ENCODE measurements around the gene FXYD6. TPM values are rescaled to one million over a fixed set of nuclear protein-coding genes. Genes with fewer than 3 reads are reported as not detected.
A peak's percentile ranks its signal among the peaks of the same experiment; 100 is the strongest.
"Not testable (repeated sequence)": the region's sequence is repeated elsewhere in the genome, so short reads cannot be mapped to it uniquely, and the experiment has no call there.

FXYD6 gene
- total RNA-seq (ENCODE audit: low replicate concordance): 95.6 and 123 TPM in 2 replicates

- Histone ChIP-seq H3K36me3 (no peaks in the 10 kb centered on the region), H3K4me1 (peaks cover 43% of the 10 kb centered on the region), H2AFZ (replicated peaks) (peak within 1 kb of the TSS; percentile 74), H3K4me3 (peak within 1 kb of the TSS; percentile 72), H3K79me2 (ENCODE audit: low read depth) (peaks cover 48% of the 10 kb centered on the region), H4K20me1 (ENCODE audit: low read depth) (peaks cover 34% of the 10 kb centered on the region), H3K4me2 (peak within 1 kb of the TSS; percentile 89), H3K27me3 (peaks cover 21% of the 10 kb centered on the region), H3K9ac (no peak within 1 kb of the TSS), H3K27ac (no peak within 1 kb of the TSS), H3F3A (ENCODE audit: low read depth) (peaks cover 32% of the 10 kb centered on the region), H3K9me3 (ENCODE audit: low read depth) (no peaks in the 10 kb centered on the region)
- peak within 1 kb of the TSS; percentile 64 for H3K27ac Mint-ChIP-seq
- peak; percentile 92 for DNase-seq (ENCODE audit: low spot score)
- peaks cover 2% of the 10 kb centered on the region for H3K36me3 Mint-ChIP-seq
- H3K4me3 Mint-ChIP-seq: peak within 1 kb of the TSS; percentile 99
- H3K9me3 Mint-ChIP-seq: no peaks in the 10 kb centered on the region
- TF ChIP-seq CTCF (IDR thresholded peaks at IDR 0.05): no peak
- TF ChIP-seq EZH2 (IDR thresholded peaks at IDR 0.05): peak; percentile 40
- TF ChIP-seq EZH2phosphoT487 (IDR thresholded peaks at IDR 0.05): no peak
- peaks cover 17% of the 10 kb centered on the region for H3K27me3 Mint-ChIP-seq (ENCODE audit: insufficient read depth, low read depth)
- H3K4me1 Mint-ChIP-seq: peaks cover 46% of the 10 kb centered on the region
Measured at GRCh38 chr11:117876341-117877119, at the start of gene FXYD6. FXYD6 (minus strand) TSS chr11:117876658; CDS start chr11:117842776, 33,882 bp downstream.

GRCh38 chr11:117926166-117926565 is 49.7 kb upstream of the FXYD6 start:
- not testable (repeated sequence) for H3K27ac Mint-ChIP-seq; H4K20me1 ChIP-seq (ENCODE audit: low read depth); H3F3A ChIP-seq (ENCODE audit: low read depth); H3K9ac ChIP-seq; H3K27me3 Mint-ChIP-seq (ENCODE audit: insufficient read depth, low read depth); H3K9me3 Mint-ChIP-seq; H3K79me2 ChIP-seq (ENCODE audit: low read depth); H3K27me3 ChIP-seq; H3K4me2 ChIP-seq; H3K9me3 ChIP-seq (ENCODE audit: low read depth); H3K36me3 Mint-ChIP-seq; H3K36me3 ChIP-seq; H3K4me3 Mint-ChIP-seq; H2AFZ ChIP-seq (replicated peaks); H3K4me1 ChIP-seq; H3K27ac ChIP-seq; H3K4me3 ChIP-seq; DNase-seq (ENCODE audit: low spot score)
- H3K4me1 Mint-ChIP-seq: peaks cover 24% of the 10 kb centered on the region

- Mint-ChIP-seq H3K36me3 (no peaks in the 10 kb centered on the region), H3K4me3 (no peak overlapping the region), H3K27ac (peak overlapping the region; percentile 38), H3K27me3 (ENCODE audit: insufficient read depth, low read depth) (peaks cover 7% of the 10 kb centered on the region), H3K9me3 (no peaks in the 10 kb centered on the region), H3K4me1 (peaks cover 19% of the 10 kb centered on the region)
- H3K27ac ChIP-seq: no peak overlapping the region
- H2AFZ ChIP-seq (replicated peaks): no peak overlapping the region
- no peaks in the 10 kb centered on the region for H3K27me3 ChIP-seq
- no peaks in the 10 kb centered on the region for H3K36me3 ChIP-seq
- H3K4me3 ChIP-seq: no peak overlapping the region
- TF ChIP-seq EZH2 (IDR thresholded peaks at IDR 0.05): no peak
- TF ChIP-seq EZH2phosphoT487 (IDR thresholded peaks at IDR 0.05): no peak
- TF ChIP-seq CTCF (IDR thresholded peaks at IDR 0.05): no peak
- no peak overlapping the region for H3K4me2 ChIP-seq
- no peak overlapping the region for H3K9ac ChIP-seq
- no peaks in the 10 kb centered on the region for H3K9me3 ChIP-seq (ENCODE audit: low read depth)
- H3K4me1 ChIP-seq: no peaks in the 10 kb centered on the region
- H3K79me2 ChIP-seq (ENCODE audit: low read depth): no peaks in the 10 kb centered on the region
- no peaks in the 10 kb centered on the region for H4K20me1 ChIP-seq (ENCODE audit: low read depth)
- DNase-seq (ENCODE audit: low spot score): no peak
- H3F3A ChIP-seq (ENCODE audit: low read depth): no peaks in the 10 kb centered on the region
Measured at GRCh38 chr11:117925198-117925925, 48.9 kb upstream of the FXYD6 start.

Measured in neural progenitor cell (in vitro differentiated cells).